ES-I3 (cell line): ENCODE data around the gene HABP2.

Source experiments
- H3K36me3 ChIP-seq: 2 replicates; pipeline ENCODE4 v1.6.1; 2013; ENCODE audit warnings: mild to moderate bottlenecking, low read length, control low read depth, moderate library complexity; ENCODE audit not compliant: insufficient read depth
- H3K4me1 ChIP-seq: 2 replicates; pipeline ENCODE4 v1.6.1; 2013; ENCODE audit warnings: mild to moderate bottlenecking, control low read depth, low read length; ENCODE audit not compliant: insufficient read depth
- H3K9ac ChIP-seq: 2 replicates; pipeline ENCODE4 v1.6.1; 2013; ENCODE audit warnings: low read depth, mild to moderate bottlenecking, low read length, moderate library complexity
- H3K9me3 ChIP-seq: 2 replicates; pipeline ENCODE4 v1.6.1; 2013; ENCODE audit warnings: mild to moderate bottlenecking, low read length, moderate library complexity; ENCODE audit not compliant: control insufficient read depth, insufficient read depth

Gene HABP2

GRCh38 chr10:113520690-113521474 is 32.0 kb upstream of the HABP2 start:
- Histone ChIP-seq H3K36me3 (no peaks in the 10 kb centered on the region), H3K9ac (no peak overlapping the region), H3K9me3 (no peaks in the 10 kb centered on the region), H3K4me1 (no peaks in the 10 kb centered on the region)

GRCh38 chr10:113521475-113521795 is 31.4 kb upstream of the HABP2 start:
- Histone ChIP-seq H3K9ac (no peak overlapping the region), H3K4me1 (no peaks in the 10 kb centered on the region), H3K9me3 (no peaks in the 10 kb centered on the region), H3K36me3 (no peaks in the 10 kb centered on the region)

GRCh38 chr10:113522460-113522859 is 30.4 kb upstream of the HABP2 start:
- Histone ChIP-seq H3K9me3 (no peaks in the 10 kb centered on the region), H3K9ac (no peak overlapping the region)

GRCh38 chr10:113523071-113523470 is 29.8 kb upstream of the HABP2 start:
- Histone ChIP-seq H3K36me3 (no peaks in the 10 kb centered on the region), H3K9me3 (no peaks in the 10 kb centered on the region), H3K9ac (no peak overlapping the region), H3K4me1 (no peaks in the 10 kb centered on the region)

More at GRCh38 chr10:113522460-113522859, 30.4 kb upstream of the HABP2 start:
- Histone ChIP-seq H3K4me1 (no peaks in the 10 kb centered on the region), H3K36me3 (no peaks in the 10 kb centered on the region)

GRCh38 chr10:113523628-113524027 is 29.2 kb upstream of the HABP2 start:
- Histone ChIP-seq H3K9me3 (no peaks in the 10 kb centered on the region), H3K4me1 (no peaks in the 10 kb centered on the region), H3K36me3 (no peaks in the 10 kb centered on the region), H3K9ac (no peak overlapping the region)

- Histone ChIP-seq H3K9me3 (no peaks in the 10 kb centered on the region), H3K9ac (no peak overlapping the region), H3K4me1 (no peaks in the 10 kb centered on the region), H3K36me3 (no peaks in the 10 kb centered on the region)
Measured at GRCh38 chr10:113524120-113524519, 28.7 kb upstream of the HABP2 start.

- Histone ChIP-seq H3K9me3 (no peaks in the 10 kb centered on the region), H3K4me1 (no peaks in the 10 kb centered on the region), H3K9ac (no peak overlapping the region), H3K36me3 (no peaks in the 10 kb centered on the region)
Measured at GRCh38 chr10:113524539-113525490, 28.0 kb upstream of the HABP2 start.

GRCh38 chr10:113525713-113526112 is 27.1 kb upstream of the HABP2 start:
- H3K36me3 ChIP-seq = no peaks in the 10 kb centered on the region
- no peaks in the 10 kb centered on the region for H3K4me1 ChIP-seq
- no peak overlapping the region for H3K9ac ChIP-seq
- no peaks in the 10 kb centered on the region for H3K9me3 ChIP-seq

GRCh38 chr10:113527211-113527906 is 25.5 kb upstream of the HABP2 start:
- no peak overlapping the region for H3K9ac ChIP-seq
- H3K4me1 ChIP-seq = no peaks in the 10 kb centered on the region
- no peaks in the 10 kb centered on the region for H3K36me3 ChIP-seq
- H3K9me3 ChIP-seq = no peaks in the 10 kb centered on the region

GRCh38 chr10:113528876-113529275 is 24.0 kb upstream of the HABP2 start:
- H3K9ac ChIP-seq = no peak overlapping the region
- no peaks in the 10 kb centered on the region for H3K36me3 ChIP-seq
- no peaks in the 10 kb centered on the region for H3K9me3 ChIP-seq
- H3K4me1 ChIP-seq = no peaks in the 10 kb centered on the region

- Histone ChIP-seq H3K9me3 (no peaks in the 10 kb centered on the region), H3K9ac (no peak overlapping the region), H3K36me3 (no peaks in the 10 kb centered on the region), H3K4me1 (no peaks in the 10 kb centered on the region)
Measured at GRCh38 chr10:113529575-113529974, 23.3 kb upstream of the HABP2 start.

- H3K9me3 ChIP-seq = no peaks in the 10 kb centered on the region
- no peaks in the 10 kb centered on the region for H3K36me3 ChIP-seq
- H3K4me1 ChIP-seq = no peaks in the 10 kb centered on the region
- H3K9ac ChIP-seq = no peak overlapping the region
Measured at GRCh38 chr10:113530476-113530875, 22.4 kb upstream of the HABP2 start.

GRCh38 chr10:113532724-113533123 is 20.1 kb upstream of the HABP2 start:
- Histone ChIP-seq H3K4me1 (no peaks in the 10 kb centered on the region), H3K9me3 (no peaks in the 10 kb centered on the region), H3K36me3 (no peaks in the 10 kb centered on the region), H3K9ac (no peak overlapping the region)

- Histone ChIP-seq H3K9me3 (no peaks in the 10 kb centered on the region), H3K4me1 (no peaks in the 10 kb centered on the region), H3K36me3 (no peaks in the 10 kb centered on the region), H3K9ac (no peak overlapping the region)
Measured at GRCh38 chr10:113533801-113534200, 19.1 kb upstream of the HABP2 start.
